Testis (tissue), 2 donors: ENCODE results near the gene TPCN2.

Experiments
- CTCF ChIP-seq, 3 experiments: fragments of 450-650 bp in 2 of 3; fragments of 200-600 bp in 1 of 3; sonication (generic) in 1 of 3; IDR thresholded peaks; one replicate each; pipeline ENCODE4 v1.5.1; 2016 to 2019; ENCODE audit warnings: antibody characterized with exemption in 3 of 3, mild to moderate bottlenecking in 2 of 3, moderate library complexity in 1 of 3
- POLR2A ChIP-seq: fragments of 450-650 bp; IDR thresholded peaks from one replicate; pipeline ENCODE4 v1.6.1; 2017; ENCODE audit warnings: antibody characterized with exemption, mild to moderate bottlenecking, moderate library complexity

GRCh38 chr11:69049490-69049867 is 747 bp downstream of the TPCN2 start:
- TF ChIP-seq CTCF (IDR thresholded peaks at IDR 0.05) (no peak), POLR2A (no peak)
